Tibial nerve (tissue), 4 donors: ENCODE measurements around the gene EMILIN1.

Experiments used
- EP300 ChIP-seq, 2 donors: sonication (generic); formaldehyde crosslinking; IDR thresholded peaks; one replicate each; pipeline ENCODE4 v1.6.1; 2017; ENCODE audit warnings: antibody characterized with exemption in 2 of 2, mild to moderate bottlenecking in 1 of 2
- POLR2A ChIP-seq, 2 donors: fragments of 450-650 bp; IDR thresholded peaks; one replicate each; pipeline ENCODE4 v1.6.1; 2017; ENCODE audit warnings: antibody characterized with exemption in 2 of 2, mild to moderate bottlenecking in 2 of 2, moderate library complexity in 2 of 2
- TF ChIP-seq, protein P1 (sequence below), 5 experiments: fragments of 200-600 bp in 3 of 5; fragments of 450-650 bp in 2 of 5; sonication (generic) in 3 of 5; IDR thresholded peaks; one replicate each; pipeline ENCODE4 v1.5.1; 2016 to 2019; ENCODE audit warnings: antibody characterized with exemption in 5 of 5, mild to moderate bottlenecking in 3 of 5, moderate library complexity in 2 of 5

DNA sequence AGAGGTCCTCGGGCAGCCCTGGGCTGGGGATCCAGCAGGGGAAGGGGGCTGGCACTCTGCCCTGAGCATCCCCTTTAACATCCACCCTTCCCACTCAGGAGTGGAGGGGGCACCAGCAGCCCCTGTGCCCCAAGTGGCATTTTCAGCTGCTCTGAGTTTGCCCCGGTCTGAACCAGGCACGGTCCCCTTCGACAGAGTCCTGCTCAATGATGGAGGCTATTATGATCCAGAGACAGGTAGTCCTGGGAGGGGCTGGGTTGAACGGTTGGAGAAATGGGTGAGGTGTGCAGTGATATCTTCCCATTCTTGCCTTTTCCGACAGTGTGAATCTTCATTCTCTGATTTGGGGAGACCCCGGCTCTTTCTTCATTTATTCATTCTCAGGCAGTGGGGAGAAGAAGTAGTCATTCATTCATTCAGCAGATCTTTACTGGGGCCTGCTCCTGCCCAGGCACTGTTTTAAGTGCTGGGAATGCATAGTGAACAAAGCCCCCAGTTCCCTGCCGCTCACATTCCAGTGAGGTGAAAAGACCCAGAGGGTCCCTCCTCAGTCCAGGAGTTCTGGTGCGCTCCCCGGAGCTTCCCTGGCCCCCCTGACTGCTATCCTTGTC, 6.8 kb downstream of the EMILIN1 start:
- no peak for TF ChIP-seq POLR2A (IDR thresholded peaks at IDR 0.05)
- no peak for TF ChIP-seq EP300 (IDR thresholded peaks at IDR 0.05)
- TF ChIP-seq, protein P1, sequence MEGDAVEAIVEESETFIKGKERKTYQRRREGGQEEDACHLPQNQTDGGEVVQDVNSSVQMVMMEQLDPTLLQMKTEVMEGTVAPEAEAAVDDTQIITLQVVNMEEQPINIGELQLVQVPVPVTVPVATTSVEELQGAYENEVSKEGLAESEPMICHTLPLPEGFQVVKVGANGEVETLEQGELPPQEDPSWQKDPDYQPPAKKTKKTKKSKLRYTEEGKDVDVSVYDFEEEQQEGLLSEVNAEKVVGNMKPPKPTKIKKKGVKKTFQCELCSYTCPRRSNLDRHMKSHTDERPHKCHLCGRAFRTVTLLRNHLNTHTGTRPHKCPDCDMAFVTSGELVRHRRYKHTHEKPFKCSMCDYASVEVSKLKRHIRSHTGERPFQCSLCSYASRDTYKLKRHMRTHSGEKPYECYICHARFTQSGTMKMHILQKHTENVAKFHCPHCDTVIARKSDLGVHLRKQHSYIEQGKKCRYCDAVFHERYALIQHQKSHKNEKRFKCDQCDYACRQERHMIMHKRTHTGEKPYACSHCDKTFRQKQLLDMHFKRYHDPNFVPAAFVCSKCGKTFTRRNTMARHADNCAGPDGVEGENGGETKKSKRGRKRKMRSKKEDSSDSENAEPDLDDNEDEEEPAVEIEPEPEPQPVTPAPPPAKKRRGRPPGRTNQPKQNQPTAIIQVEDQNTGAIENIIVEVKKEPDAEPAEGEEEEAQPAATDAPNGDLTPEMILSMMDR (IDR thresholded peaks at IDR 0.05), result no peak
